Activated naive CD8-positive, alpha-beta T cell treated with anti-CD3 and anti-CD28 coated beads for 36 hours (primary cell): Measurements from ENCODE around the gene PEPD. TPM values are rescaled to one million over a fixed set of nuclear protein-coding genes. Genes with fewer than 3 reads are reported as not detected.

Source experiments
- DNase-seq: peaks from one replicate; pipeline ENCODE4 v3.0.0; 2021
- H3K27ac Mint-ChIP-seq: one replicate; pipeline ENCODE4 v1.8.0; 2022; ENCODE audit warnings: mild to moderate bottlenecking, moderate library complexity, mixed read lengths
- H3K27me3 Mint-ChIP-seq: one replicate; pipeline ENCODE4 v1.8.0; 2022; ENCODE audit warnings: mild to moderate bottlenecking, mixed read lengths
- H3K36me3 Mint-ChIP-seq: one replicate; pipeline ENCODE4 v1.8.0; 2021; ENCODE audit warnings: mild to moderate bottlenecking, mixed read lengths
- H3K4me1 Mint-ChIP-seq: one replicate; pipeline ENCODE4 v1.8.0; 2021; ENCODE audit warnings: mixed read lengths
- H3K4me3 Mint-ChIP-seq: one replicate; pipeline ENCODE4 v1.8.0; 2022; ENCODE audit warnings: mild to moderate bottlenecking, moderate library complexity, mixed read lengths
- H3K9me3 Mint-ChIP-seq: one replicate; pipeline ENCODE4 v1.8.0; 2022; ENCODE audit warnings: mixed read lengths
- total RNA-seq, 2 experiments: library from RNA; stranded (reverse); gene quantifications; one replicate each; pipeline ENCODE4 v1.2.3, GENCODE V29; 2021

Gene PEPD
- total RNA-seq, 2 experiments from 2014 or later = 36.3 to 39.4 TPM

DNA sequence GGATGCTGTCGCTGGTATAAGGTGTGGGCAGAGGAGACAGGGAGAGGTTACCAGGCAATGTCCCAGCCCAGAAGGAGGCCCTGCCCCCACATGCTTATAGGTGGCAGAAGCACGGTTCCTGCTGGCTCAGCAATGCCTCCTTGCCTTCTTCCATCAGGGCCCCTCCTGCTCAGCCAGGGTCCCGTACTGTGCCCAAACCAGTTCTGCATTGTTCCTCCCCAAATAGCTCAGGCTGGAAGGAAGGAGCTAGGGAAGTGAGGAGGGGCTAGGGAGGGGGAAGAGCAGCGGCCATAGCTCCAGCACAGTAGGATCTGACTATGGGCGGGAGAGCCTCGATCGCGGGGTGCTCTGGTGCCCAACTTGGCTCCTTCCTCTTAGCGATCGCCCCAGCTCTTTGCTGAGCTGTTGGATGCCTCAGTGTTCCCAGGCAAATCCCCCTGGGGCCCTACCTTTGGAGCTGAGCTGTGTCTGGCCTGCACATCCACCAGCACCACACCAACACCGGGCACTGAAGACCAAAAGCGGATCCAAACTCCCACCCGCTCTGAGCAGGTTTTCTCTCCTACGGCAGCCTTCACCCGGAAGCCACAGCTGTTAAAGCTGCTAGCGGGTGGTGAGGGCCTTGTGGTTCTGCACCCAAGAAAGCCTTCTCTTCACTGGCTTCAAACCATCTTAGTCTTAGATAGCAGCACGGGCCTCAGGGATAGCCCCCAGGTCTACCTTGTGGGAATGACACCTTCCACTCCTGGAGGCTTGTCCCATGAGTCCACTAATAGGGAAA, 32.1 kb upstream of the PEPD start:
- Mint-ChIP-seq H3K9me3 (no peaks in the 10 kb centered on the region), H3K27ac (no peak overlapping the region), H3K27me3 (no peaks in the 10 kb centered on the region), H3K4me1 (no peaks in the 10 kb centered on the region), H3K36me3 (no peaks in the 10 kb centered on the region), H3K4me3 (no peak overlapping the region)
- DNase-seq = no peak

DNA sequence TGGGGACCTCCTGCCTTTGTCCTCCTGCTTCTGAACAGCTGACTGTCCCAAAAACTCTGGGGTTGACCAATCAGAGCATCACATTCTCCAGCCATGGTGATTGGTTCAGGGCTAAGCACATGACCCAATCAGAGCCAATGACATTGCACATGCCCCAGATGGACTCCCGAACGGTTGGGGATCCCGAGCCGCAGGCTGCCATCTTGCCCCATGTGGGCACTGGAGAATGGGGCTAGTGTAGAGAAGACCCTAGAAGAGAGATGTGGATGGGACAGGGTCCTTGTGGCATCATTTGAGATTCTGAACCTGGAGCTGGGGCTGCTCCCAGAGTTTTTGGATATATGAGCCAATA, 31.3 kb upstream of the PEPD start:
- Mint-ChIP-seq H3K9me3 (no peaks in the 10 kb centered on the region), H3K36me3 (no peaks in the 10 kb centered on the region), H3K4me1 (no peaks in the 10 kb centered on the region), H3K27me3 (no peaks in the 10 kb centered on the region), H3K4me3 (no peak overlapping the region), H3K27ac (no peak overlapping the region)
- DNase-seq = no peak

DNA sequence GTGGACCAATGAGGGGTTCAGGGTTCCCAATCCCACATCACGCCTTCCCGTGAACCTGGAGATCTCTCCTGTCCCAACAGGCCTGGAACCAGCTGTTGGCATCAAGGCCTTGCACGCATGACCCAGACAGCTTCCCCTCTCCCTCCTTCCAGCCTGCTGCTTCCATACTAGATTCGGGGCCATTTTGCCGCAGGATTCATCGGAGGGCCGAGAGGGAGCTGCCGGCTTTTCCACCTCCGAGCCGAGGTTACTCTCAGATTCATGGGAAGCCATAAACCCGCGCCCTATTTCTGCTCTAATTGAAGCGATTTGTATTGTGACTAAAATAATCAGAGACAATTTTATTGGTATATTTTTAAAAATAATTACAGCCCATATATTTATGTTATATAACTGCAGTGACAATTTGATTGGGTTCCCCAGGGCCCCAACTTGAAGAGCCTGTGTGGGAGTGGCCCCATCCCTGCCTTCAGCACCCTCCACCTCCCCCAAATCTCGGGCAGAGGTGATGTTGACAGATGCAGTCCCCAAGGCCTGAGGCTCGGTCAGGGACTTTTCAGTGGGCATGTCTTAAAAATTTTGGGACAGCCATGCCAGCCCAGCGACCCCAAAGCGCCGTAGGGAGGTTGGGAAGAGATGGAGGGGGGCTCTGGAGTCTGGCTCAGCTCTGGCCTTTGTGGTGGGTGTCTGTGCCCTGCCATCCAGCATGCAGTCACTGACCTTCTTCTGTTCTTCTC, 30.8 kb upstream of the PEPD start:
- Mint-ChIP-seq H3K27me3 (no peaks in the 10 kb centered on the region), H3K27ac (no peak overlapping the region), H3K4me3 (no peak overlapping the region), H3K9me3 (no peaks in the 10 kb centered on the region), H3K36me3 (no peaks in the 10 kb centered on the region), H3K4me1 (no peaks in the 10 kb centered on the region)
- no peak for DNase-seq

DNA sequence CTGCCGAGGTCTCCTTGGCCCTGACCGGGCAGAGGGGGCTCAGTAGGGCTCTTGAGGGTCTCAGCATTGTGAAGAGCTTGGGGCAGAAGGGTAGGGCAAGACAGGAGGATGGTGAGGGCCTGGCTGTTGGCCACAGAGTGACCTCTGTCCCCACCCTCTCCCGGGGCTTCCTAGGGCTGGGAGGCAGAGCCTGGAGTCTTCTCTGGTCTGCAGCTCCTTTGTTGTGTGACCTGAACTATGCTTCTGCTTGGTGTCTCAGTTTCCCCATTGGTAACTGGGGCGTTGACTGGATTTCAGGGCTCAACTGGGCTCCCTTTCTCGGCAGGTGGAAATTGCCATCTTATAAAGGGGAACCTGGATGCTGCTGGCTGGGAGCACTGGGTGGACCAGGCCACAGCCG, 30.1 kb upstream of the PEPD start:
- Mint-ChIP-seq H3K4me3 (no peak overlapping the region), H3K27me3 (no peaks in the 10 kb centered on the region), H3K9me3 (no peaks in the 10 kb centered on the region), H3K36me3 (no peaks in the 10 kb centered on the region), H3K27ac (no peak overlapping the region), H3K4me1 (no peaks in the 10 kb centered on the region)
- DNase-seq = no peak

DNA sequence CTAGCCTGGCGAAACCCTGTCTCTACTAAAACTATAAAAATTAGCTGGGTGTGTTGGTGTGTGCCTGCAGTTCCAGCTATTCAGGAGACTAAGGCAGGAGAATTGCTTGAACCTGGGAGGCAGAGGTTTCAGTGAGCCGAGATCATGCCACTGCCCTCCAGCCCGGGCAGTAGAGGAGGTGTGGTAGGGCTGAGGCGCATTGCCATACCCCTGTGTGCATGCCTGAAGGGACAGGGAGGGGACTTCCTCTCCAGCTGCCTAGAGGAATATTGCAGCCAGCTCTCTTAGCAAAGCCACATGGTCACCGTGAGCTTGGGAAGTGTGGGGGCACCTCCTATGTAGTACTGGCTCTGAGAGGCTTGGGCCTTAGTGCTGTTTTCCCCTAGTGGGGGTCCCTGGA, 29.2 kb upstream of the PEPD start:
- DNase-seq = no peak
- Mint-ChIP-seq H3K9me3 (no peaks in the 10 kb centered on the region), H3K36me3 (no peaks in the 10 kb centered on the region), H3K4me3 (no peak overlapping the region), H3K4me1 (no peaks in the 10 kb centered on the region), H3K27ac (no peak overlapping the region), H3K27me3 (no peaks in the 10 kb centered on the region)

DNA sequence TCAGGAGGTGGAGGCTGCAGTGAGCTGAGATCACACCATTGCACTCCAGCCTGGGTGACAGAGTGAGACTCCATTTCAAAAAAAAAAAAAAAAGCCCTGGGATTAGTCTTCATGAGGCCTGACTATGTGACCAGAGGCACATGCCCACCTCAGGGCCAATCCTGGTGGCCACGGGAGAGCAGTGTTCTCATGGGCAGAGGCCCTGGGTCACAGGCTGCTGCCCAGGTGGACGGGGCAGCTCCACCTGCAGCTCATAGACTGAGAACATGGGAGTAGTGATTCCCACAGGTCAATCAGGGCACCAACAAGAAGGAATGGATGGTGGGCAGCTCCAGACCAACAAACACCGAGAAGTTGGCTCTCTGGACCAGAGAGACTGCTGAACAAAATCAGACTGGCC, 26.1 kb upstream of the PEPD start:
- Mint-ChIP-seq H3K9me3 (no peaks in the 10 kb centered on the region), H3K4me1 (no peaks in the 10 kb centered on the region), H3K36me3 (no peaks in the 10 kb centered on the region), H3K27ac (no peak overlapping the region), H3K4me3 (no peak overlapping the region), H3K27me3 (peaks cover 2% of the 10 kb centered on the region)
- no peak for DNase-seq

DNA sequence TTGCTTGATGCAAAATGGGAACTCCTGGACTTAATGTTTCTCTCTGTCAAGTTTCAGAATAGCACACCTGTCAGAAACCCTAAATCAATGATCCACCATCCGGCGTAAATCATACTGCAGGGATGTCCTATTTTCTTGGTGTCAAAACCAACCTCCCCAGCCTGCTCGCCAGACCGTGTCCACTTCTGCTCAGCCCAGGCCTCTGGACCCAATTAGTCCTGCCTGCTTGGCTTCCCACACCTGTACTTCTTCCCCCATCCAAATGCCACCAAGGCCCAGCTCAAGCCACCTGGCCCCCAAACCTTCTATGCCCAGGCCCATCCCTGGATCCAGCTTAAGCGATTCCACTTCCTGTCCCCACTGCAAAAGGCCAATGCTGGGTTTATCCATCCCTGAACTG, 25.1 kb upstream of the PEPD start:
- no peak overlapping the region for H3K27ac Mint-ChIP-seq
- H3K36me3 Mint-ChIP-seq = no peaks in the 10 kb centered on the region
- no peak overlapping the region for H3K4me3 Mint-ChIP-seq
- H3K9me3 Mint-ChIP-seq = no peaks in the 10 kb centered on the region
- DNase-seq = no peak
- peaks cover 4% of the 10 kb centered on the region for H3K27me3 Mint-ChIP-seq
- no peaks in the 10 kb centered on the region for H3K4me1 Mint-ChIP-seq

DNA sequence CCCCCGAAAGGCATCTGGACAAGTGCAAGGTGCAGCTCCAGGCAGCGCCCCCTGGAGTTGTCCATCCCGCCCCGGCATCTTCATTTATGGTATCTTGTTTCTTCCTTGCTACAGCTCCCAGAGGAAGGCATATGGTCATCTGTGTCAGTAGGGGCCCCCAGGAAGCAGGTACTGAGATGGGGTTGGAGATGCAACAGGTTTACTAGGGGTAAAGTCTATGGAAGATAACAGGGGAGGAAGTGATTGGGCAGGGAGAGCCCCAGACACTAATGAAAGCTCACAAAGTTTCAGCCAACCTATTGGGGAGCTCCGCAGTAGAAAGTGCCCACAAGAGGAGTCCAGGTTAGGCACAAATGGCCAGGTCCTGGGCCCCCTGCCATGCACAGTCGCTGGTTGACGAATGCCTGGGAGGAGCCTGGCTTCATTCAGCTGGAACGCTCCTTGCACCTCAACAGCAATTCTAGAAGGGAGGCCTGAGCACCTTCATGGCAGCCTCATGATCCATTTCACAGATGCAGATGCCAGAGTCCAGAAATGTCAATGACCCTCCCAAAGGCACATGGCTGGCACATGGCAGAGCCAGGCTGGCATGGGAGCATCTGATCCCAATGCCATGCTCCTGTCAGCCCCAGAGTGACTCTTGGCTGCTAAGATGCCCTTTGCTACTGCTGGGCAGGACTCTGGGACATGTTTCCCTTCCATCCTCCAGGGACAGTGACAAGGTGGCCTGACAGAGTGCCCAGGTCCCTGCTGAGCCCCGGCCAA, 23.8 kb upstream of the PEPD start:
- Mint-ChIP-seq H3K4me3 (no peak overlapping the region), H3K27ac (no peak overlapping the region), H3K36me3 (no peaks in the 10 kb centered on the region), H3K9me3 (no peaks in the 10 kb centered on the region), H3K27me3 (peaks cover 7% of the 10 kb centered on the region), H3K4me1 (no peaks in the 10 kb centered on the region)
- no peak for DNase-seq

DNA sequence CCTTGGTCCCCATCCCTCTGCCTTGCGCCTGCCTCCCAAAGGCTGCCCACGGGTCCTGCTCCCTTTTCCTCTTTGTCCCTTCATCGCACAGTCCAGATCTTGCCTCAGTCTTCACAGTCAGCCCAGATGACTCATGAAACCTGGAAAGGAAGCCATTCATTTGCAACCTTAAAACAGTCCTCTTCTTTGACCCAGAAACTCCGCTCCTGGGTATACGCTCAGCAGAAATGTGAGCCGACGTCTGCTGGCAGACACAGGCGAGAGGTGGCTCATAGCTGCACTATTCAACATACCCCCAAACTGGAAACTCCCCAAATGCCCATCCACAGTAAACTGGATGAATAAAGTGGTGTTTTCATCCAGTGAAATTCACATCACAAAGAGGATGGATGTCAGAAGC, 13.6 kb upstream of the PEPD start:
- Mint-ChIP-seq H3K4me1 (no peaks in the 10 kb centered on the region), H3K4me3 (no peak overlapping the region), H3K9me3 (no peaks in the 10 kb centered on the region), H3K27me3 (peaks cover 20% of the 10 kb centered on the region), H3K36me3 (no peaks in the 10 kb centered on the region), H3K27ac (no peak overlapping the region)
- no peak for DNase-seq

DNA sequence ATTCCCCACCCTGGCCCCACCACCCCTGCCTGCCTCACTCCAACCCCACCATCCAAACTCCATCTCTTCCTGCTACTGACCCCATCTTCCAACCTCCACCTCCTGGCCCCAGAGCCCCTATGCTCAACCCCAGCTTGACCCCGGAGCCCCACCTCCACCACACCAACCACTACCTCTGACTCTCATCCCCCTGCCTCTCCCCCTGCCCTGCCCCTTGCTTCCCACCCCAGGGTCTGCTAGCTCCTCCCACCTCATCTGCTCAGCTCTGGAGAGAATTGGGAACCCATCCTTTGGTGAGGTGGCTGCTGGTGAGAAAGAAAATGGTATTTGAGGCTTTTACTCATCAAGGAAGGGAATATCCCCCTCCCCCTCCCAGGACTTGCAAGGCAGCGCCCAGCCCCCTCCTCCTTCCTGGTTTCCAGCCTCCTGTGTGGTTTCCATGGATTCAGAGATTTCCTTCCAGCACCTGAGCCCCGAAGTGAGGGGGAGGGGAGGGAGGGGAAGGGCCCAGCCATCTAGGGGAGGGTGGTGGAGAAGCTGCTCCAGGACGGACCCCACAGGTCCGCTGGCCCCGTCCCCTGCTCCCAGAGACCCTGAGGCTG, 11.4 kb upstream of the PEPD start:
- Mint-ChIP-seq H3K27me3 (peaks cover 13% of the 10 kb centered on the region), H3K36me3 (no peaks in the 10 kb centered on the region), H3K9me3 (no peaks in the 10 kb centered on the region), H3K4me1 (no peaks in the 10 kb centered on the region), H3K4me3 (no peak overlapping the region), H3K27ac (no peak overlapping the region)
- DNase-seq = no peak

DNA sequence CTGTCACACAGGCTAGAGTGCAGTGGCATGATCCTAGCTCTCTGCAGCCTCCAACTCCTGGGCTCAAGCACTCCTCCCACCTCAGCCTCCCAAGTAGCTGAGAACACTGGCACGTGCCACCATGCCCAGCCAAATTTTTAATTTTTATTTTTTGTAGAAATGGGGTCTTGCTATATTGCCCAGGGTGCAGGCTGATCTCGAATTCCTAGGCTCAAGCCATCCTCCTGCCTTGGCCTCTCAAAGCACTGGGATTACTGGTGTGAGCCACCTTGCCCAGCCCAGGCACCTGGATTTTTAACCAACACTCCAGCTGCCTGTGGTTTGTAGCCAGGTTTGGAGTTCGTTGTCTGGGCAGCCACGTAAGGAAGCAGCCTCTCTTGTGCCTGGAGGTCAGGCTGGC, 9.3 kb upstream of the PEPD start:
- Mint-ChIP-seq H3K4me1 (no peaks in the 10 kb centered on the region), H3K36me3 (no peaks in the 10 kb centered on the region), H3K9me3 (no peaks in the 10 kb centered on the region), H3K27ac (no peak overlapping the region), H3K27me3 (peaks cover 13% of the 10 kb centered on the region), H3K4me3 (no peak overlapping the region)
- no peak for DNase-seq

DNA sequence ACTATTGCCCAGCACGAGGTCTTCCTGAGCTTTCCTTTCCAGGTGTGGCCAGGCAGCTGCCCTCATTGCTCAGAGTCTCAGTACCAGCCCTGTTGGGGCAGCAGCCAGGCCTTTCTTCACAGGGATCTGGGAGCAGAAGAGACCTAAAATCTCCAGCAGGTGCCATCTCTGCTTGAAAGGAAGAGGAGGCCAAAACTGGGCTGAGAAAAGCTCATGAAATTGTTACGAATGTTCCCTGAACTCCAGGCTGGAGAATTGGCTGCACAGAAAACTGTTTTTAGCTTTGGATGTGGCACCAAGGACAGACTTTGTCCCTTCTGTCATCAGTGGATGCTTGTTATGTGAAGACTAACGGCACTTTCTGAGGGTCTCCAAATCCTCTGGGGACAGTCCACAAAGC, 8.7 kb upstream of the PEPD start:
- Mint-ChIP-seq H3K27me3 (peaks cover 13% of the 10 kb centered on the region), H3K36me3 (no peaks in the 10 kb centered on the region), H3K9me3 (no peaks in the 10 kb centered on the region), H3K4me3 (no peak overlapping the region), H3K4me1 (no peaks in the 10 kb centered on the region), H3K27ac (no peak overlapping the region)
- DNase-seq = no peak

DNA sequence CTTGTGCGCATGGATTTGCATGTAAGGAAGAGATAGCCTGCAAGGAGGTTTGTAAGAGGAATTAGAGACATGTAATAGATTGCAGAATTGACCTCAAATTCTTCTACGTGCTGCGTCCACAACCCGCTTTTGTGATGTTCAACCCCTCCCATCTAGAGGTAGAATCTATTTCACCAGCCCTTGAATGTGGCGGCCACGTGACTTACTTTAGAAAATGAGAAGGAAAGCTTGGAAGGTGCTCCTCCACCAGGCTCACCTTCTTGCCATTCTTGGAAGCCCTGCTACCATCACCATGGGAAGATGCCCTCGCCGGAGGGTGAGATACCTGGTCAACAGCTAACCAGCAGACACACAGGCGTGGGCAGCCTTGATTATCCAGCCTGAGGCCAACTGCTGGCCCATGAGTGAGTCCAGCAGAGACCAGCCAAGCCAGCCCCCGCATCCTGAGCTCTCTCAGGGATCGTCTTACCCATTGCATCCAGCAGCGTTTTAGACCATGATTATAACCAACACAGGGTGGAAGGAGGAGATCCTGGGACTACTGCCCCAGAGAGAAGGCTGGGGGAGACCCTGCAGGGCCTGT, 7.6 kb upstream of the PEPD start:
- H3K4me1 Mint-ChIP-seq = no peaks in the 10 kb centered on the region
- H3K27me3 Mint-ChIP-seq = peaks cover 9% of the 10 kb centered on the region
- H3K4me3 Mint-ChIP-seq = no peak overlapping the region
- H3K27ac Mint-ChIP-seq = no peak overlapping the region
- no peaks in the 10 kb centered on the region for H3K36me3 Mint-ChIP-seq
- no peaks in the 10 kb centered on the region for H3K9me3 Mint-ChIP-seq
- DNase-seq = no peak

DNA sequence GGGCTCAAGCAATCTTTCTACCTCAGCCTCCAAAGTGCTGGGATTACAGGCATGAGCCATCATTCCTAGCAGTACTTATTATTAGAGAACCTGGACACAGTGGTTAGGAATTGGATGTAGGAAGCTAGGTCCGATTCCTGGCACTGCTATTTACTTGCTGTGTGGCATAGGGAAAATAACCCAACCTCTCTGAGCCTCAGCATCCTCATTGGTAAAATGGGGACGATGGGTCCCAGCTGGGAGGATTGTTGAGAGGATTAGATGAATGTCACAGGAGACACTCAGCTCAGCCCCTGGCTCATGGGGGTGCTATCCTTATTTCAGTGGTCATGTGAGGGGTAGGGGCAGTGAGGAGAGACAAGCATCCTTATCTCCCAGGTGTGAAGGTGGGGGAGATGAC, 6.8 kb upstream of the PEPD start:
- Mint-ChIP-seq H3K27ac (no peak overlapping the region), H3K36me3 (no peaks in the 10 kb centered on the region), H3K4me3 (no peak overlapping the region), H3K27me3 (peaks cover 9% of the 10 kb centered on the region), H3K4me1 (no peaks in the 10 kb centered on the region), H3K9me3 (no peaks in the 10 kb centered on the region)
- no peak for DNase-seq

DNA sequence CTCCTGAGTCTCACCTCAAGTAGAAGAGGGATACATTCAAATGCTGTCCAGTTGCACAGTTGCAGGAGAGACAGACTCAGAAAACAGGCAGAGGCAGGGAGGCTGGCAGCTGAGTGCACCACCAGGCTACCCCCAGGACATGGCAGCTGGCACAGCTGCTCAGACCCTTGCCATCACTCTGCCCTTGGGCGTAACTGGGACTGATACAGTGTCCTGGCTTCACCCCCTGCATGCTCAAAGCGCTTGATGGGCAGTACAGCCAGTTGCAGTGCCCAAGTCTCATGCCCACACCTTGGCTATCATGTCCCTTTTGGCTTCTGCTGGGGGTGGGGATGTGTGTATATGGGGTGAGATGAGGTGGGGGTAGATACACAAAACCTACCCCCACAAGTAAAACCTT, 5.5 kb upstream of the PEPD start:
- Mint-ChIP-seq H3K4me3 (no peak overlapping the region), H3K4me1 (peaks cover 7% of the 10 kb centered on the region), H3K9me3 (no peaks in the 10 kb centered on the region), H3K36me3 (no peaks in the 10 kb centered on the region), H3K27me3 (peaks cover 4% of the 10 kb centered on the region), H3K27ac (no peak overlapping the region)
- DNase-seq = no peak
